ENCODE results near the gene GP2.

Gene GP2

DNA sequence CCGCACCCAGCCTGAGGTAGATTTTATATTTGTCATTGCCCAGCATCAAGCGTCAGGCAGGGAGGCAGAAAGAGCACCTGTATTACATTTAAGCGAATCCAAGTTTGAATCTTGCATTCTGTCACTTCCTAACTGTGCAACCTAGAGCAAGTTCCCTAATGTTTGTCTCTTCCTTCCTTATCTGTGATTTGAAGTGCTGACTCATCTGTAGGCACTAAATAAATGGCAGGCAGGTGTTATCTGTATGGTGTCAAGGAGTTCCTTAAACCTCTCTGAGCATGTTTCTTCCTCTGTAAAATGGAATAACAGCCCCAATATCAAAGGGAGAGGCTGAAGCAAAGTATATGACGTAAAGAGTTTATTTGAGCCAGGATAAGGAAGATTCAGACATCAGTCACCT lies 24.3 kb downstream of the GP2 start:
- DNase-seq, result no peak

DNA sequence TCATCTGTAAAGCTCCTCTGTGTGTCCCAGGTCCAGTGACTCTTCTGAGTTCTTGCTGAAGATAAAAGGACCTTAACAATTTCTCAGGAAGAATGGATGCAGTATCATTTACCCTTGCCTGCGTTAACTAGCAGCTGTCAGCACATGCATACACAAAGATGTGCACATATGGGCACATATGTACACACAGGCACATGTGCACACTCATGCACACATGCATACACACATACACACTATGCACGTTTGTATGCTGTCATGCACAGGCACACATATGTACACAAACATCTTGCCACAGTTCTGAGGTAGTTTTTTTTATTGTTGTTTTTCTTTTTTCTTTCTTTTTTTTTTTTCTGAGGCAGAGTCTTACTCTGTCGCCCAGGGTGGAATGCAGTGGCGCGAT lies 24.9 kb downstream of the GP2 start:
- no peak for DNase-seq

DNA sequence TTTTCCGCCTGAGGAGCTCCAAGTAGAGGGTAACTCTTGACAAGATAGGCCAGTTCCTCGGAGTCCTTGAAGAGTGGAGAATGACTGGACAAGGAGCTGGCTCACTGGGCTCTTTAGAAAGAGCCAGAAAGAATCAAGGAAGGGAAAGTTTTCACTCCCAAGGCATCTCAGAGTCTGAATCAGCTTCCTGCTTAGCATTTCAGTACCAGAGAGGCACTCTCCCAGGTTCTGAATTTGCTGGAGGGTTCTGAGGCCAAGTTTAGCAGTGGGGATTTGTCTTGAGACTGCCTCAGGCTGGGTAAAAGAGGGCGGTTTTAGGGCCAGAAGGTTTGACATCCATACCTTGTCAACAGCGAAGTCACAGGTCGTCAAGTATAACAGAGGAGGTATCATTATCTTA lies 25.5 kb downstream of the GP2 start:
- no peak for DNase-seq

DNA sequence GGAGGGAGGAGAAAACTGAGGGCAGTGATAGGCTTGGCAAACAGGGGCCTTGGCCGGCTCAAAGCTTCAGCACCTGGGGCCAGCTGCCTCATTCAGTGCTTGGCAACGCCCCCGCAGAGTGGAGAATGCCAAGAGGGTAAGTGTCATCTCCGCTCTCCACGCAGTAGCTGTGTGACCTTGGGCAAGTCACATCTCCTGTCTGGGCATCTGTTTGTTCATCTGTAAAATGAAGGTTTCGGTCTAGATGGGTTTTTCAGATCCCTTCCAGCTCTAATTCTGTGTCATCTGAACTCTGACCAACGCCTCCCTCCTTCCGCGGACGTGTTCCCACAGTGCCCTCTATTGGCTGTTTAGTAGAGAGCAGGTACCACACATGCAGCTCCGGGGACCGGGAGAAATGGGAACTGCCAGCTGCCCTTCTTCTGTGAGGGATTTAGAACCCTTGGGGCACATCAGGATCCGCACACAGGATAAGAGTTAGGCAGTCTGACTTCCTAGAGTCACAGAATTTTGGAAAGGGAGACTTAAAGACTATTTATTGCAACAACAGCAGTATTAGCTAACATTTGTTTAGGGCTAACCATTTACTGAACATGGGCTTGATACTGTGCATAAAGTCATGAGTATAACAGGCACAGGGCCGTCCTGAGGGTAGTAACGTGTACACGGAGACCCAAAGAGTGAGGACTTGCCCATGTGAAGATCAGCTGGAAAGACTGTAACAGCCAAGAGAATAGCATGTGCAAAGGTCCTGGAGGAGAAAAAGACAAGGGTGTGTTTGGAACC lies 26.8 kb downstream of the GP2 start:
- peak; percentile 73 for DNase-seq

DNA sequence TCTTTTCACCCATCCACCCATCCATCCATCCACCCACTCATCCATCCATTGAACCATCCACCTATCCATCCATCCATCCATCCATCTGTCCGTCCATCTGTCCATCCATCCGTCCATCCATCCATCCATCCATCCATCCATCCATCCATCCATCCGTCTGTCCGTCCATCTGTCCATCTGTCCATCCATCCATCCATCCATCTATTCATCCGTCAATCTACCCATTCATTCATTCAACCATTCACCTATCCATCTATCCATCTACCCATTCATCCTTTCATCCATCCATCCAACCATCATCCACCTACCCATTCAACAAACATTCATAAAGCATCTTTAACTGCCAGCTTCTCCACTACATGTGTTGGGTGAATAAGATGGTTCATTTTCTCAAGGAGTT lies 28.9 kb downstream of the GP2 start:
- DNase-seq, result no peak

DNA sequence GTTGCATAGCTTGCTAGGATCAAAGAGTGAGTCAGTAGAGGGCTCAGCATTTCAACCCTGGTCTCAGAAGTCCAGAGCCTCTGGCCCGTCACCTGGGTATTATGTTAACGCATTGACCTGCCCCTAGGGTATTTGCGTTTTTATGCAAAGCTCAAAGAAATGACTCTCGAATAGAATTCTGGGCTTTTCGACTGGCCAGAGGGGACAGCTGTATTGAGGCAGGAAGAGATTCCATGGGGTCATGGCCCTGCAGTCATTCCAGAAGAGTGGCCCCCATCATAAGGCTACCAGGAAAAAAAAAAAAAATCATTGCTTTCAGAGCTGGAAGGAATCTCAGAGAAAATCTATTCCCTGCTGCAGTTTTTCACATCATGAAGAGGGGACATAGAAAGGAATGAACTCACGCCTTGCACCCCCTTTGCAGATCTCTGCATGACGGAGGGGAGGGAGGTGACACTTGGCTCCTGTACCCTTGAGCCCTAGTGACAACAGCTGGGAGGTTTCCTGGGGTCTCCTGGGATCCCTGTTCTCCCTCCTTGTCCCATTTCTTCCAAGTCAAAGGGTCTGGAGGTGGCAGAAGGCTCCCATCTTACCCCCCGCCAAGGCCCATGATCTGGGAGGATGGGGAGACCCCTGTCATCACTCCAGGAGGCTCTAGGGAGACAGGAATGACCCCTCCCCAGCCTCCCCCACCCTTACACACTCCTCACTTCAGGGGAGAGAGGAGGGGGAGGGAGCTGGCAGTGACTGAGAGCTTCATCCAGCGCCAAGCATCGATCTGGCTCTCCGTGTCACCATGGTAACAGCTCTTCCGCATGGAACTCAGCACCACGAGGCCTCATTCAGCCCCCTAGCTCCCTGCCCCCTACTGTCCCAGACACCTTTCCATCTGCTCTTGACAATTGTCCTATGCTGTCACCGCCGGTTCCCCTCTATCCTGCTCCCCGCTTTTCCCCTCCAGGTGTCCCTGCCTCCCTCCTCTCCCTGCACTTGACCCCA lies 35.8 kb downstream of the GP2 start:
- DNase-seq, result peak; percentile 32

GRCh38 chr16:20289571-20289970 lies 37.7 kb downstream of the GP2 start:
- DNase-seq, result no peak

DNA sequence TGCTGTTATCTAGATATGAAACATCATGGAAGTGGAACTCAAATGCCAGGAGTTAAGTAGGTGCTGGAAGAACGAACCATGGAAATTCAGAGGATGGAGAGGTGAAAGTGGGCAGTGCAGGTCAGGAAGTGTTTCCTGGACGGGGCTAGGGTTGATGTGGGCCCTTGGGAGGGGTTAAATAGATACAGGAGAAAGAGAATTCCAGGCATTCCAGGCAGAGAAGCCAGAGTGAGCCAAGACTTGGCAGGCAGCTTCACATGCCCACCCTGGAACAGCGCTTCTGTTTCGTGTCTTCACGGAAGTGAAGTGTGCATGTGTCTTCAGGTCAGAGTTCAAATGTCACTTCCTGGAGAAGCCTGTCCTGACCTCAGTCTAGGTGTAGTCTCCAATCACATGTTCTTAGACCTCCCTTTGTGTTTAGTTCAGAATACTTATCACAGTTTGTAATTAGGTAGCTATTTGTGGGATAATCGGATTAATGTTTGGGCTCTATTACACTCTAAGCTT lies 41.3 kb downstream of the GP2 start:
- DNase-seq, result no peak

DNA sequence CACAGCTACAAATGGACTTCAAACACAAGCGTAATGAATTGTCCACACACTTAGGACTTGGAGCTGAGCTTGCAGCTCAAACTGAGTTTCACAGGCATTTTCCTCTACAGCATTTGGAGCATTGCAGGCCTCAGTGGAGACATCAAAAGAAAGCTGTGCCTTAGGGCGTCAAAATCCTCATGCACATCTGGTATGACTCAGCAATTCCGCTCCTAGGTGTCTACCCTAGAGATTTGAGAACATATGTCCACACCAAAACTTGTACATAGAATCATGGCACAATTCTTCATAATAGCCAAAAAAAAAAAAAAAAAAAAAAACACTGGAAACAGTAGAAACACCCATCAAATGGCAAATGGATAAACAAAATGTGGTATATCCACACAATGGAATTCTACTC lies 47.1 kb downstream of the GP2 start:
- no peak for DNase-seq

GRCh38 chr16:20271893-20272292 lies 55.4 kb downstream of the GP2 start:
- DNase-seq, result no peak

- no peak for DNase-seq
Observed at GRCh38 chr16:20268409-20268808, 58.9 kb downstream of the GP2 start.

- no peak for DNase-seq
Observed at GRCh38 chr16:20265019-20265418, 62.3 kb downstream of the GP2 start.

DNA sequence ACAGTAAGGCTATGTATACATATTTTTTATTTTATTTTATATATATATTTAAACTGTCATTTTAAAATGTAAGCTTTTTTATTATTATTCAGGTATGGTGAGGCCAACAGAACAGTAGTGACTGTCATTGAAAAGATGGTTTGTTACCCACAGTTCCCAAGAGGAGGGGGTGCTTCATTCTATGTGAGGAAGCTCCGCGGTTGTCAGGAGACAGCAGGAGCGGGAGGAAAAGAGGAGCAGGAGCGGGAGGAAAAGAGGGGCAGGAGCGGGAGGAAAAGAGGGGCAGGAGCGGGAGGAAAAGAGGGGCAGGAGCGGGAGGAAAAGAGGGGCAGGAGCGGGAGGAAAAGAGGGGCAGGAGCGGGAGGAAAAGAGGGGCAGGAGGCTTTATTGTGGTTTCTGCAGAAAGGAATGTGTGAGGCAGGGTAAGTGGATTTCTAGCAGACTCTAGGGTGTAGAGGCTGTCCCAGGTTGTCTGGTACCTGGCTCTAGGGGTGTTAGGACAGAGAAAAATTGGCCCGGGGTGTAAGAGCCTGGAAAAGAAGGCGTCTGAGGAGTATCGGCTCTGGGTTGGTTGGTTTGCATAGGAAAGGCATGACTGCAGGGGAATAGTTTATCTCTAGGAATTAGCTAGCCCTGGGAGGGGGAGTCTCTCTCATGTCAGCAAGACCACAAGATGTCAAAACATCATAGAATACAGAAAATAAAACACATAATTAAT lies 64.0 kb downstream of the GP2 start:
- DNase-seq, result no peak

GRCh38 chr16:20262248-20262647 lies 65.1 kb downstream of the GP2 start:
- no peak for DNase-seq

DNA sequence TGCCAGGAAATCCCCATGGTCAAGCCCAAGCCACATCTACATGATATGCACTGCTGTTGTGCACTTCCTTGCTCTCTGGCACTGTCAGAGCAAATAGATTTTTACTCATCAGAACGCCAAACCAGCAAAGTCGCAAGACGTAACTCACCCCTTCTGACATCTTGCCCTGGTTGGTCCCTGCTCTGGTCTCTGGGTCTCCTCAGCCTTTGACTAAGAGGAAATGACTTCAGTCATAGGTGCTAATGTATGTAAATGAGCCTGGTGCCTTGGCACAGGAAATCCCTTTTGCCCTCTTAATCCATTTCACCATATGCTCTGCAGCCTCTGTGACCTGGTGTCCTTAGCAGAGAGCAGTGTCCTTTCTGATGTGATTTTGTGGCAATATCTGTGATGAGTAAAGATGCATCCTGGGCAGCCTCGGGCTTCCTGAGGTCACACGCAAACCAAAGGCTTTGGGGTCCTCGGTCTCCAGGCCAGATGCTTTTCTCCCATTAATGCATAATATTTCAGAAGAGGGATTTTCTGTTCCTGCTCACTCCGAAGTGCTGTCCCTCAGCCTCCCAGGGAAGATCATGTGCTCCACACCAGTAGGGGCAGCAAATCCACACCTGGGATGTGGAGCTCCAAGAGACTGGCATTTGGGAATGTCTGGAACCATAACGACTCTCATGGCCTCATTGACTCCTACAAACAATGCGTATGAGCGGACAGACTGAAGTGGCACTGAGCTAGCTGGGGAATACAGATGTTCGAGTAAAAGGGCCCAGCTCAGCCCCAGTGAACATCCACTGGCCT lies 66.9 kb downstream of the GP2 start:
- DNase-seq, result no peak
